Thoracic aorta (tissue), 2 donors: ENCODE results near the gene PDE9A. TPM values are rescaled to one million over a fixed set of nuclear protein-coding genes. Genes with fewer than 3 reads are reported as not detected.

Source experiments
- ATAC-seq: fragments of 150-250 bp; one replicate; pipeline ENCODE4 v1.8.0; 2017; ENCODE audit warnings: low read depth; ENCODE audit not compliant: insufficient number of reproducible peaks, low FRiP score
- DNase-seq: peaks from one replicate; pipeline ENCODE4 v3.0.0-alpha.2; 2020; ENCODE audit warnings: low spot score
- H3K27ac ChIP-seq, 2 donors: fragments of 200-600 bp; sonication (generic); 1 replicate in 1 of 2; 2 replicates in 1 of 2; pipeline ENCODE4 v1.5.1; 2016; ENCODE audit warnings: mild to moderate bottlenecking in 2 of 2, moderate library complexity in 2 of 2
- H3K27me3 ChIP-seq: fragments of 200-600 bp; sonication (generic); replicated peaks from 2 replicates; pipeline ENCODE4 v1.6.0; 2016; ENCODE audit warnings: mild to moderate bottlenecking; ENCODE audit not compliant: insufficient read depth
- H3K36me3 ChIP-seq: fragments of 200-600 bp; sonication (generic); one replicate; pipeline ENCODE4 v1.5.1; 2016
- H3K4me1 ChIP-seq, 2 donors: fragments of 200-600 bp; sonication (generic); 1 replicate in 1 of 2; 2 replicates in 1 of 2; pipeline versions ENCODE4 v1.5.1 to v1.6.0; 2016; ENCODE audit warnings: low read depth in 2 of 2, mild to moderate bottlenecking in 1 of 2; ENCODE audit not compliant: control insufficient read depth in 1 of 2
- H3K4me3 ChIP-seq: fragments of 200-600 bp; sonication (generic); 2 replicates; pipeline ENCODE4 v1.5.1; 2016; ENCODE audit warnings: mild to moderate bottlenecking
- H3K9me3 ChIP-seq: fragments of 200-600 bp; sonication (generic); 2 replicates; pipeline ENCODE4 v1.5.1; 2016
- CTCF ChIP-seq: fragments of 200-600 bp; sonication (generic); IDR thresholded peaks from one replicate; pipeline ENCODE4 v1.5.1; 2019; ENCODE audit warnings: antibody characterized with exemption
- total RNA-seq, 2 donors: library from RNA; depleted of rRNA; stranded (reverse); fragments of >200 nt; gene quantifications; one replicate each; pipeline versions ENCODE4 v1.1.0 to v1.2.3, GENCODE V29; 2016

Gene PDE9A
- total RNA-seq, 2 donors from 2014 or later: 4.2 to 4.7 TPM

DNA sequence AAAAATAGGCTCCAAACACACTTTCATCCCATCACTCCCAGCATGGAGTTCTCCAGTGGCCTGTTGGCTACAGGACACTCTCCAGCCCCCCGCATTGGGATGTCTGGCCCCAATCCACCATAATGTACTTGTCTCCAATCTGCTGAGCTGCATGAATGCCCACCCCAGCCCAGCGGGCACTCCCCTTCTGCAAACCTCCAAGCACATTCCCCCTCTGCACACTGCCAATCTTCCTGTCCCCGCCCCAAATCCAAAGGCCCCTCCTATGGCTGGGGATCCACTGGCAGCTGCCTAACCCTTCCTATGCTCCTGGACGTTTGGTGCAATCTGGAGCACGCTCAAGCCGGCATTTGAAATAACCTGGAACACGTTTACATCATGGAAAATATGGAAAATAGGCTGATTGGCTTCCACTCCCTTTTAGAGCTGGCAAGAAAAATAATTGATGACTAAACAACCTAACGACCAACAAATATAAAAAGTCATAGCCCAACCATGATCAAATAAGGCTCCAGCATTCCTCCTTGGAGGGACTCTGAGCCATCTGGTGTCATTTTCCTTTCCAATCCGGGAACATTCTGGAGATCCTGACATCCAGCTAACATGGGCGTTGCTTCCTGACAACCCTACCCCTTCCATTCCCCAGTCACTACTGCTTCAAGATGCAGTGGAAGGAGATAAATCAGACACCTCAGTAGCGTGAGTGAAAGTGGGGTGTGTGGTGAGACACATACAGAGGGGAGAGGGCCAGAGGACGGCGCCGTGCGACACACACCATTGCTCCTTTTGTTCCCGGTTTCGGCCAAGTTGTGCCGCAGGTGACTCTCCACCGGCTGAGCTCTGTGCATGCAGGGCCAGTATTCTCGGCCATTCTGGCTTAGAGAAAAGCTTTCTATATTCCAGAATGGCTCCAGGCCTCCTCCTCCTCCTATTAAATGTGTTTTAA is 41.6 kb downstream of the PDE9A start:
- no peak for ATAC-seq
- no peak for DNase-seq
- H3K9me3 ChIP-seq: no peaks in the 10 kb centered on the region
- no peak for TF ChIP-seq CTCF
- no peaks in the 10 kb centered on the region for H3K4me1 ChIP-seq
- H3K36me3 ChIP-seq: no peaks in the 10 kb centered on the region
- H3K27ac ChIP-seq: no peak overlapping the region
- H3K4me3 ChIP-seq: no peak overlapping the region
- H3K27me3 ChIP-seq: no peaks in the 10 kb centered on the region

GRCh38 chr21:42695697-42696380 is 42.4 kb downstream of the PDE9A start:
- TF ChIP-seq CTCF: no peak
- no peak for ATAC-seq

DNA sequence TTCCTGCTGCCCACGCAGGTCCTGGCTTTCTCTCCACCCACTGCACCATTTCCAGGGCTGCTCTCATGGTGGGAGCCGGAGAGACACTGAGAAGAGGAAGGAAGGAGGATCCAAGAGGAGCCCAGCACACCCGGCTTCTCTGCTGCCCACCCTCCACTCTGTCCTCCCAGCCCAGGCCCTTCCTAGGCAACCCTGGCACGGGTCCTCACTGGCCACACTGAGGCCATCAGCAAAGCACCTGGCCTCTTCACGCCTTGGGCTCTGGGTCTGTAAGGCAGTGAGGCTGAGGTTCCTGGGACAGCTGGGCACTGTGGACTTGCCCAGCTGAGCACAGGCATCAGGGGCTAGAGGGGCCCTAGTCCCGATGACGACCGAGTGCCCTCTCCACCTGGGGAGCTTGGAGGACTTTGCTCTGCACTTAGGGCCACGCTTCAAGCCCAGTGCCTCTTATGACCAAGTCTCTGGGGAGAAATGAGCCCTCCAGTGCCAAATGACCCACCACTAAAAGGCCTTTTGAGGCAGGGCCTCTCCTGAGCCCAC is 43.1 kb downstream of the PDE9A start:
- no peaks in the 10 kb centered on the region for H3K9me3 ChIP-seq
- H3K4me1 ChIP-seq: no peaks in the 10 kb centered on the region
- no peak for ATAC-seq
- no peaks in the 10 kb centered on the region for H3K27me3 ChIP-seq
- H3K4me3 ChIP-seq: no peak overlapping the region
- H3K36me3 ChIP-seq: no peaks in the 10 kb centered on the region
- H3K27ac ChIP-seq: no peak overlapping the region
- no peak for DNase-seq
- no peak for TF ChIP-seq CTCF

More at GRCh38 chr21:42695697-42696380, 42.4 kb downstream of the PDE9A start:
- H3K36me3 ChIP-seq: no peaks in the 10 kb centered on the region
- H3K27ac ChIP-seq: no peak overlapping the region
- no peak overlapping the region for H3K4me3 ChIP-seq
- no peaks in the 10 kb centered on the region for H3K27me3 ChIP-seq
- no peaks in the 10 kb centered on the region for H3K4me1 ChIP-seq
- H3K9me3 ChIP-seq: no peaks in the 10 kb centered on the region
- no peak for DNase-seq

DNA sequence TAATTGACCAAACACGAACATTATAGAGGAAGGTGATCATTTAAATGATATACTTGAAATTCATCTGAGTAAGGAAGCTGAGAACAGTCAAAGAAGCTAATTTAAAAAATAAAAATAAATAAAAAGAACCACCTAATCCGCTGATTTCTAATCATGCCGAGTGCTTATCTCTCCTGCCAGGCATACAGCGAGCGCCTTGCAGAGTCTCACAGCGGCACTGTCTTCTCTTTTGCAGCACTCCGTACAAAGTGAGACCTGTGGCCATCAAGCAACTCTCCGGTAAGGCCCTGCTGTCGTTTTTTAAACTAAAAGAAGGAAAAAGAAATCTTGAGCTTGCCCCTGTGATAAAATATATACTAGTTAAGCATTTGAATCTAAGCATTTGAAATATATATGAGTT is 45.3 kb downstream of the PDE9A start:
- TF ChIP-seq CTCF: no peak
- no peaks in the 10 kb centered on the region for H3K36me3 ChIP-seq
- DNase-seq (no peak), ATAC-seq (no peak)
- no peak overlapping the region for H3K27ac ChIP-seq
- H3K27me3 ChIP-seq: no peaks in the 10 kb centered on the region
- no peak overlapping the region for H3K4me3 ChIP-seq
- no peaks in the 10 kb centered on the region for H3K9me3 ChIP-seq
- no peaks in the 10 kb centered on the region for H3K4me1 ChIP-seq

GRCh38 chr21:42699196-42699595 is 45.8 kb downstream of the PDE9A start:
- no peak for TF ChIP-seq CTCF
- H3K9me3 ChIP-seq: no peaks in the 10 kb centered on the region
- H3K36me3 ChIP-seq: no peaks in the 10 kb centered on the region
- H3K4me1 ChIP-seq: no peaks in the 10 kb centered on the region
- DNase-seq (no peak), ATAC-seq (no peak)
- H3K4me3 ChIP-seq: no peak overlapping the region
- no peaks in the 10 kb centered on the region for H3K27me3 ChIP-seq
- no peak overlapping the region for H3K27ac ChIP-seq
